Cardiac fibroblast (primary cell): ENCODE measurements around the gene EHMT2.

ENCODE experiments used
- DNase-seq, 2 donors: peaks; one replicate each; pipeline versions ENCODE4 v3.0.0 to v3.0.0-alpha.2; 2010; ENCODE audit warnings: low read depth in 2 of 2
- H3K4me3 ChIP-seq, 2 donors: replicated peaks in 1 of 2; 1 replicate in 1 of 2; 2 replicates in 1 of 2; pipeline ENCODE4 v1.5.1; 2011; ENCODE audit warnings: low read depth in 2 of 2, low read length in 2 of 2, mild to moderate bottlenecking in 2 of 2, moderate library complexity in 1 of 2
- CTCF ChIP-seq: IDR thresholded peaks from one replicate; pipeline ENCODE4 v1.5.1; 2011; ENCODE audit warnings: low read depth, mild to moderate bottlenecking, low read length, inconsistent platforms

Gene EHMT2

DNA sequence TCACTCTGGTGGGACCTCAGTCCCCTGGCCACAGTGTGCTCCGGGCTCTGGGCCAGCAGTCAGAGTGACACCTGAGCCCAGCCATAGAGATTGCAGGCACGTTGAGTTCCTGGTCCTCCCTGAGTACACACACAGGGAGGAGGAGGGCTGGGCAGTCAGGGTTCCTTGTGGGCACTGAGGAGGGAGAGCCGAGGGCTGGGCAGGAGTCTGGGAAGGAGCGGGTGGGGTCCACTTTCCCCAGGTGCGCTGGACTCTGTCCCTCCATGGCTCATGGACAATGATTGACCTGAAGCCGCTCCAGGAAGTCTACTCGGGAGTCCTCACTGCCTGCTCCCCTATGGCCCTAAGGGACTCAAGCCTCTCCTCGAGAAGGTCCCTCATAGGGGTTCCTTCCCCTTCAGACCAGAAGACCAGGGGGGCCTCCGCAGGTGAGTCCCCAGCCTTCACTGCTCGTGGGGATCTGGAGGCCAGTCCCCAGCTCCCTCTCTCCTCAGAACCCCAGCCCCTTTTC, 19.8 kb downstream of the EHMT2 start:
- TF ChIP-seq CTCF: no peak
- DNase-seq: no peak
- no peak overlapping the region for H3K4me3 ChIP-seq

DNA sequence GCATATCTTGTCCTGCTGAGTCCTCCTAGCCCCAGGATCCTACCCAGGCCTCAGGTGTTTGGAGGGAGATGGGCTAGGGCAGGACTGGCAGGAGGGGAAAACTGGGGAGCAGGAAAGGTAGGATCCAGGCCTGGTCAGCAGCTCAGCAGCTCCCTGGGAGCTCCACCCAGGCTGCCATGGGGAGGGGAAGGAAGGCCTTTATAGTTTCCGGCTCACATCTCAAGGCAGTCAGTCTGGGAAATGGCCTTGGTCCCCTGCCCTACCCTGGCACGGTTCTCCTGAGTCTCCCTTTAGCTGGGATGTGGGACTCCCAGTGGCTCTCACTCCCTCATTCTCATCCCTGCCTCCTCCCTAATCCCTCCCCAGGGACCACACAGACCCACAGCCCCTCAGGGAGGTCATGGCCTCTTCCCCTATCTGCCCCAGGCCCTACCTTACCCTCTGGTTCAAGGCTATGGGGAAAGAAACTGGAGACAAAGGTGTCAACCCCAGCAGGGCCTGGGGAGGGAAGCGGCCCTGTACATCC, 20.3 kb downstream of the EHMT2 start:
- TF ChIP-seq CTCF: no peak
- no peak overlapping the region for H3K4me3 ChIP-seq
- DNase-seq: no peak

- no peak overlapping the region for H3K4me3 ChIP-seq
- no peak for TF ChIP-seq CTCF
- no peak for DNase-seq
These were observed 21.1 kb downstream of the EHMT2 start for GRCh38 chr6:31876357-31876756.

DNA sequence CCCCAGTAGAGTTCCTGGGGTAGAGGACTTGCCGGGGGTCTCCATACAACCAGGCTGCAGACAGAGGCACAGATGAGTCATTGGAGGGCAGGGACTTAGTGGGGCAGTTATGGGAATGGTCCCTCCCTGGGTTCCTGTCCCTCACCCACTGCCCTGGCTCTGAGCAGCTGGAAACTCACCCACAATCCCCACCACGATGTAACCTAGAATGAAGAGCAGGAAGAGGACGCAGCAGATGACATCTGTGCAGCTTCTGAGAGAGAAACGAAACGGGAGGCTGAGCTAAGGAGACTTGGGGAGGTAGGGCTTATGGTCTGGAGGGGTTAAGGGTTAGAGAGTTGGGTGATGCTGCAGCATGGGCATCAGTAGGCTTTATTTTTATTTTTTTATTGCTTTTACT, 21.6 kb downstream of the EHMT2 start:
- no peak overlapping the region for H3K4me3 ChIP-seq
- no peak for TF ChIP-seq CTCF
- no peak for DNase-seq

DNA sequence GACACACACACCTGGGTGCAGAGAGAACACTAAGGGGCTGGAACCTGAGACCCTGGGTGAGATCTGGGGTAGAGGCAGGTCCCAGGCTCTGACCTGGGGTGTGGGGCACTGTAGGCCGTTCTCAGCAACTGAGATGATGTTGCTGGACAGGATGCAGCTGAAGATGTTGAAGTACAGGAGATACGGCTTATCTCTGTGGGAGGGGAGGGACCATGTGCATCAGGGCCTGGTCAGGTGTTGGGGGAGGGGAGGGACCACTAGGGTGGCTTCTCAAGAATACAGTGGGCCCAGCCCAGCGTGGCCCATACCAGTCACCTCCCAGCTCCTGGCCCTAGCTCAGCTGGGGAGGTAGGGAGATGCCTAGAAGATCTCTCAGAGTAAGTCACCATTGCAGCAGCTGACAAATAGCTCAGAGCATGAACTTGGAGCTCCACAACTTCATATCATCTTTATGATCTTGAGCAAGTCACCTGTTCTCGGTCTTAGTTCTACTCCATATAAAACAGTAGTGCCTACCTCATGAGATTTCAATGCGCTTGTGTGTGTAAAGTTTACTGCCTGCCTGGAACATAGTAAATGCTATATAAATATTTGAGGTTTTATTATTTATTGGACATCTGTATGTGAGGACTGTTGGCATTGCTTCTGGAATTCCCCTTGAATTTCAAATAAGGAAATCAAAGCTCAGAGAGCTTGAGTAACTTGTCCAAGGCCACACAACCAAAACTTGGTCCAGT, 22.5 kb downstream of the EHMT2 start:
- TF ChIP-seq CTCF: no peak
- no peak for DNase-seq
- H3K4me3 ChIP-seq: no peak overlapping the region

DNA sequence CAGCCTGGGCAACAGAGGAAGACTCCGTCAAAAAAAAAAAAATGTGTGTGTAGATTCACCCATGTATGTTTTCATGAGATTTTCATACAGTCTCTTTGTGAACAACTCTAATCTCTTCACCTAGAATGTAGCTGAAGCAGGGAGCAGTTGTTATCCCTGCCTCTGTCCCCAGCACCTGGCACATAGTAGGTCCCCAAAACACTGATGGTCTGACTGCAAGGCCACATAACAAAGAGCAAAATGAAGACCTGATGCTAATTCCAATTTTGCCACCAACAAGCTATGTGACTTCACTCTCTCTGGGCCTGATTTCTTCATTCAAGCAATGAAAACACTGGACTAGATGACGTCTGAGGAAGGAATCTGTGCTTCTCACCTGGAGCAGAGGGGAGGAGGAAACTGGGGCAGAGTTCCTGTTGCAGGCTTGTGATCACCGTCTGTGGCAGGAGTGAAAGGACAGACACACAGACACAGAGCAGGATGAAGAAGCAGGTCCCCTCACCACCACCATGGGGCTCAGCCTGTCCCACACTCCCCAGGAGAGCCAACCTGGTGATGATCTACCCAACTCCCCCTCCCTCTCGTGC, 23.3 kb downstream of the EHMT2 start:
- TF ChIP-seq CTCF: no peak
- no peak overlapping the region for H3K4me3 ChIP-seq
- no peak for DNase-seq
